HepG2 (cell line): ENCODE data around the gene KCNH6. TPM values are rescaled to one million over a fixed set of nuclear protein-coding genes. Genes with fewer than 3 reads are reported as not detected.

Experiments used
- ARHGAP35 ChIP-seq: sonication (generic); formaldehyde crosslinking; IDR thresholded peaks from 2 replicates; pipeline ENCODE4 v1.9.0; 2022; ENCODE audit warnings: mild to moderate bottlenecking, inconsistent platforms, moderate library complexity, missing genetic modification reagents, borderline replicate concordance
- CREB1 ChIP-seq, 2 experiments: fragments of 450-650 bp in 1 of 2; IDR thresholded peaks; 2 replicates each; pipeline ENCODE4 v1.6.1; 2016 to 2017; ENCODE audit warnings: control low read depth in 1 of 2, mild to moderate bottlenecking in 1 of 2, missing compliant biosample characterization in 1 of 2, missing genetic modification characterization in 1 of 2
- EHMT2 ChIP-seq: fragments of 200-600 bp; sonication (generic); IDR thresholded peaks from 2 replicates; pipeline ENCODE4 v1.7.0; 2017; ENCODE audit warnings: antibody characterized with exemption, low read depth, low read length, borderline replicate concordance
- GATAD2A ChIP-seq: IDR thresholded peaks from 2 replicates; pipeline ENCODE4 v1.6.1; 2016
- HMGA1 ChIP-seq: sonication (generic); formaldehyde crosslinking; conservative IDR thresholded peaks from 2 replicates; pipeline ENCODE4 v1.4.0; 2020; ENCODE audit warnings: missing genetic modification reagents
- KLF12 ChIP-seq: sonication (generic); formaldehyde crosslinking; IDR thresholded peaks from 2 replicates; pipeline ENCODE4 v1.4.0; 2020; ENCODE audit warnings: missing genetic modification reagents, borderline replicate concordance
- MBD4 ChIP-seq: IDR thresholded peaks from 2 replicates; pipeline ENCODE4 v1.6.1; 2012; ENCODE audit warnings: low read length, inconsistent platforms, borderline replicate concordance
- NFKBIZ ChIP-seq: IDR thresholded peaks from 2 replicates; pipeline ENCODE4 v1.6.1; 2018; ENCODE audit warnings: missing genetic modification reagents, missing compliant biosample characterization
- NONO ChIP-seq, 2 experiments: fragments of 450-650 bp in 1 of 2; sonication (generic) in 1 of 2; formaldehyde crosslinking in 1 of 2; IDR thresholded peaks in 1 of 2; conservative IDR thresholded peaks in 1 of 2; 2 replicates each; pipeline versions ENCODE4 v1.6.1 to v1.8.0; 2017 to 2022; ENCODE audit warnings: mild to moderate bottlenecking in 1 of 2, missing genetic modification reagents in 1 of 2, moderate library complexity in 1 of 2
- POLR2AphosphoS2 ChIP-seq: IDR thresholded peaks from 2 replicates; pipeline ENCODE4 v1.6.1; 2011; ENCODE audit warnings: low read depth, low read length, improper control_type of control experiment
- XRCC5 ChIP-seq: fragments of 200-400 bp; formaldehyde crosslinking; optimal IDR thresholded peaks from 2 replicates; pipeline ENCODE3; 2017; ENCODE audit warnings: mild to moderate bottlenecking, low read length
- ZNF782 ChIP-seq: sonication (generic); formaldehyde crosslinking; IDR thresholded peaks from 2 replicates; pipeline ENCODE4 v1.4.0; 2020; ENCODE audit warnings: missing genetic modification reagents, mild to moderate bottlenecking, borderline replicate concordance
- polyA plus RNA-seq, 8 experiments: library from polyadenylated mRNA; depleted of rRNA in 3 of 8; stranded (reverse) in 7 of 8; unstranded in 1 of 8; fragments of >200 nt; fragmentation: Illumina TruSeq in 4 of 8; extraction: Trizol in 4 of 8; gene quantifications; 2 replicates each; pipeline versions ENCODE4 v1.2.1 to v1.2.3, GENCODE V29; 2011 to 2016; ENCODE audit warnings: low read depth in 4 of 8, missing spikeins in 1 of 8, mixed read lengths in 1 of 8; ENCODE audit not compliant: insufficient read depth in 1 of 8
- total RNA-seq, 5 experiments: library from RNA; depleted of rRNA; stranded (reverse); fragments of >200 nt; fragmentation: Illumina TruSeq; extraction: Trizol; gene quantifications; 2 replicates each; pipeline ENCODE4 v1.2.3, GENCODE V29; 2016; ENCODE audit warnings: low read depth in 1 of 5
- TF ChIP-seq, protein P1 (sequence below): IDR thresholded peaks from 2 replicates; pipeline ENCODE4 v1.6.1; 2016; ENCODE audit warnings: low read depth, missing genetic modification reagents, missing compliant biosample characterization
- TF ChIP-seq, protein P2 (sequence below): sonication (generic); formaldehyde crosslinking; IDR thresholded peaks from 2 replicates; pipeline ENCODE4 v1.5.0; 2020; ENCODE audit warnings: mild to moderate bottlenecking, missing genetic modification reagents
- TF ChIP-seq, protein P3 (sequence below): IDR thresholded peaks from 2 replicates; pipeline ENCODE4 v1.6.1; 2016; ENCODE audit warnings: missing genetic modification reagents, missing compliant biosample characterization
- TF ChIP-seq, protein P4 (sequence below): sonication (generic); formaldehyde crosslinking; IDR thresholded peaks from 2 replicates; pipeline ENCODE4 v1.4.0; 2020; ENCODE audit warnings: mild to moderate bottlenecking, missing genetic modification reagents

Gene KCNH6
- total and polyA plus RNA-seq, 2 of the 13 experiments (the other 11 are each of a cell fraction or from before 2014, with no cell fraction given): 0.05 to 0.18 TPM

DNA sequence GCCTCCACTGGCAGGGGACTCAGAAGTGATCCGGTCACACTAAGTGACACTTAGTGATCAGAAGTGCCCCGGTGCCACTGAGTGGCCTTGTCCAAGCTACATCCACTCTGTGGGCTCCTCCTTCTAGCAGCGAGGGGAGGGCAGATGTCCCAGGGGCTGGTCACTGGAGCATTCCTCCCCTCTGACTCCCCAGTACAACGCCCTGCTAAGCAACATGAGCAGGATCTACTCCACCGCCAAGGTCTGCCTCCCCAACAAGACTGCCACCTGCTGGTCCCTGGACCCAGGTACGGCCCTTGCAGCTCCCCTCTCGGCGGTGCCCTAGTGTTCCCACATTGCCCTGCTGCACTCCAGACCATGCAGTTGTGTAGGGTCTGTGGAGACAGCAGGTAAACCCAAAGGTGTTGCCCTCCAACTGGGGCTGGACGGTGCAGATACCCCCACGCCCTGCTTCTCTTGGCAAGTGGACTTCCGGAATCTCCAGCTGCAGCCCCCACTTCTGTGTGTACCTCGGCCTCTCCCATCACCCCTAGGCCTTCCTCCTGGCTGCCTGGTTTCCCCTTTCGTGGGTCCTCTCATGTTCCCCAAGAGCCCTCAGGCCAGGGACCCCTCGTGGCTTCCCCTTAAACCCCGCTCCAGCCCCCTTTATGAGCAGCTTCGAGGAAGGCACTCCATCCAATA lies 44.2 kb upstream of the KCNH6 start (continued):
- TF ChIP-seq, protein P1, sequence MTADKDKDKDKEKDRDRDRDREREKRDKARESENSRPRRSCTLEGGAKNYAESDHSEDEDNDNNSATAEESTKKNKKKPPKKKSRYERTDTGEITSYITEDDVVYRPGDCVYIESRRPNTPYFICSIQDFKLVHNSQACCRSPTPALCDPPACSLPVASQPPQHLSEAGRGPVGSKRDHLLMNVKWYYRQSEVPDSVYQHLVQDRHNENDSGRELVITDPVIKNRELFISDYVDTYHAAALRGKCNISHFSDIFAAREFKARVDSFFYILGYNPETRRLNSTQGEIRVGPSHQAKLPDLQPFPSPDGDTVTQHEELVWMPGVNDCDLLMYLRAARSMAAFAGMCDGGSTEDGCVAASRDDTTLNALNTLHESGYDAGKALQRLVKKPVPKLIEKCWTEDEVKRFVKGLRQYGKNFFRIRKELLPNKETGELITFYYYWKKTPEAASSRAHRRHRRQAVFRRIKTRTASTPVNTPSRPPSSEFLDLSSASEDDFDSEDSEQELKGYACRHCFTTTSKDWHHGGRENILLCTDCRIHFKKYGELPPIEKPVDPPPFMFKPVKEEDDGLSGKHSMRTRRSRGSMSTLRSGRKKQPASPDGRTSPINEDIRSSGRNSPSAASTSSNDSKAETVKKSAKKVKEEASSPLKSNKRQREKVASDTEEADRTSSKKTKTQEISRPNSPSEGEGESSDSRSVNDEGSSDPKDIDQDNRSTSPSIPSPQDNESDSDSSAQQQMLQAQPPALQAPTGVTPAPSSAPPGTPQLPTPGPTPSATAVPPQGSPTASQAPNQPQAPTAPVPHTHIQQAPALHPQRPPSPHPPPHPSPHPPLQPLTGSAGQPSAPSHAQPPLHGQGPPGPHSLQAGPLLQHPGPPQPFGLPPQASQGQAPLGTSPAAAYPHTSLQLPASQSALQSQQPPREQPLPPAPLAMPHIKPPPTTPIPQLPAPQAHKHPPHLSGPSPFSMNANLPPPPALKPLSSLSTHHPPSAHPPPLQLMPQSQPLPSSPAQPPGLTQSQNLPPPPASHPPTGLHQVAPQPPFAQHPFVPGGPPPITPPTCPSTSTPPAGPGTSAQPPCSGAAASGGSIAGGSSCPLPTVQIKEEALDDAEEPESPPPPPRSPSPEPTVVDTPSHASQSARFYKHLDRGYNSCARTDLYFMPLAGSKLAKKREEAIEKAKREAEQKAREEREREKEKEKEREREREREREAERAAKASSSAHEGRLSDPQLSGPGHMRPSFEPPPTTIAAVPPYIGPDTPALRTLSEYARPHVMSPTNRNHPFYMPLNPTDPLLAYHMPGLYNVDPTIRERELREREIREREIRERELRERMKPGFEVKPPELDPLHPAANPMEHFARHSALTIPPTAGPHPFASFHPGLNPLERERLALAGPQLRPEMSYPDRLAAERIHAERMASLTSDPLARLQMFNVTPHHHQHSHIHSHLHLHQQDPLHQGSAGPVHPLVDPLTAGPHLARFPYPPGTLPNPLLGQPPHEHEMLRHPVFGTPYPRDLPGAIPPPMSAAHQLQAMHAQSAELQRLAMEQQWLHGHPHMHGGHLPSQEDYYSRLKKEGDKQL (CRISPR knock-in tag): no peak
- no peak for TF ChIP-seq POLR2AphosphoS2
- no peak for TF ChIP-seq MBD4
- TF ChIP-seq, protein P2, sequence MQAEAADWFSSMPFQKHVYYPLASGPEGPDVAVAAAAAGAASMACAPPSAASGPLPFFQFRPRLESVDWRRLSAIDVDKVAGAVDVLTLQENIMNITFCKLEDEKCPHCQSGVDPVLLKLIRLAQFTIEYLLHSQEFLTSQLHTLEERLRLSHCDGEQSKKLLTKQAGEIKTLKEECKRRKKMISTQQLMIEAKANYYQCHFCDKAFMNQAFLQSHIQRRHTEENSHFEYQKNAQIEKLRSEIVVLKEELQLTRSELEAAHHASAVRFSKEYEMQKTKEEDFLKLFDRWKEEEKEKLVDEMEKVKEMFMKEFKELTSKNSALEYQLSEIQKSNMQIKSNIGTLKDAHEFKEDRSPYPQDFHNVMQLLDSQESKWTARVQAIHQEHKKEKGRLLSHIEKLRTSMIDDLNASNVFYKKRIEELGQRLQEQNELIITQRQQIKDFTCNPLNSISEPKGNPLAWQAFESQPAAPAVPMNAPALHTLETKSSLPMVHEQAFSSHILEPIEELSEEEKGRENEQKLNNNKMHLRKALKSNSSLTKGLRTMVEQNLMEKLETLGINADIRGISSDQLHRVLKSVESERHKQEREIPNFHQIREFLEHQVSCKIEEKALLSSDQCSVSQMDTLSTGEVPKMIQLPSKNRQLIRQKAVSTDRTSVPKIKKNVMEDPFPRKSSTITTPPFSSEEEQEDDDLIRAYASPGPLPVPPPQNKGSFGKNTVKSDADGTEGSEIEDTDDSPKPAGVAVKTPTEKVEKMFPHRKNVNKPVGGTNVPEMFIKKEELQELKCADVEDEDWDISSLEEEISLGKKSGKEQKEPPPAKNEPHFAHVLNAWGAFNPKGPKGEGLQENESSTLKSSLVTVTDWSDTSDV (CRISPR knock-in tag): 0 out of 2 replicates have a peak, but pooled peaks have one; percentile 81
- TF ChIP-seq HMGA1 (CRISPR knock-in tag): no peak
- no peak for TF ChIP-seq ZNF782 (CRISPR knock-in tag)
- TF ChIP-seq GATAD2A (CRISPR knock-in tag): peak; percentile 53; the same call in 1 of the 2 replicates
- TF ChIP-seq ARHGAP35 (CRISPR knock-in tag): no peak
- peak; percentile 87 for TF ChIP-seq XRCC5
- TF ChIP-seq, protein P3, sequence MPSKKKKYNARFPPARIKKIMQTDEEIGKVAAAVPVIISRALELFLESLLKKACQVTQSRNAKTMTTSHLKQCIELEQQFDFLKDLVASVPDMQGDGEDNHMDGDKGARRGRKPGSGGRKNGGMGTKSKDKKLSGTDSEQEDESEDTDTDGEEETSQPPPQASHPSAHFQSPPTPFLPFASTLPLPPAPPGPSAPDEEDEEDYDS (CRISPR knock-in tag): 0 out of 2 replicates have a peak, but pooled peaks have one; percentile 32
- TF ChIP-seq KLF12 (CRISPR knock-in tag): no peak
- TF ChIP-seq NONO (IDR thresholded peaks at IDR 0.05): no peak
- TF ChIP-seq NONO (CRISPR knock-in tag; conservative IDR thresholded peaks at IDR 0.05): peak; percentile 69; the same call in 1 of the 2 replicates
- TF ChIP-seq CREB1 (IDR thresholded peaks at IDR 0.05): no peak
- no peak for TF ChIP-seq CREB1 (CRISPR knock-in tag; IDR thresholded peaks at IDR 0.05)
- no peak for TF ChIP-seq EHMT2
- TF ChIP-seq, protein P4, sequence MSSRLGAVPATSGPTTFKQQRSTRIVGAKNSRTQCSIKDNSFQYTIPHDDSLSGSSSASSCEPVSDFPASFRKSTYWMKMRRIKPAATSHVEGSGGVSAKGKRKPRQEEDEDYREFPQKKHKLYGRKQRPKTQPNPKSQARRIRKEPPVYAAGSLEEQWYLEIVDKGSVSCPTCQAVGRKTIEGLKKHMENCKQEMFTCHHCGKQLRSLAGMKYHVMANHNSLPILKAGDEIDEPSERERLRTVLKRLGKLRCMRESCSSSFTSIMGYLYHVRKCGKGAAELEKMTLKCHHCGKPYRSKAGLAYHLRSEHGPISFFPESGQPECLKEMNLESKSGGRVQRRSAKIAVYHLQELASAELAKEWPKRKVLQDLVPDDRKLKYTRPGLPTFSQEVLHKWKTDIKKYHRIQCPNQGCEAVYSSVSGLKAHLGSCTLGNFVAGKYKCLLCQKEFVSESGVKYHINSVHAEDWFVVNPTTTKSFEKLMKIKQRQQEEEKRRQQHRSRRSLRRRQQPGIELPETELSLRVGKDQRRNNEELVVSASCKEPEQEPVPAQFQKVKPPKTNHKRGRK (CRISPR knock-in tag): no peak
- TF ChIP-seq NFKBIZ (CRISPR knock-in tag): no peak
